B cell (primary cell): ENCODE data around the gene FBXL16. TPM values are rescaled to one million over a fixed set of nuclear protein-coding genes. Genes with fewer than 3 reads are reported as not detected.

Source experiments
- ATAC-seq: fragments of 200-7000 bp; cut with Tn5 transposase; one replicate; pipeline ENCODE4 v1.10.0; 2021; ENCODE audit warnings: low read depth, mild to moderate bottlenecking, moderate number of reproducible peaks, moderate library complexity
- CTCF ChIA-PET: fragments of 350-600 bp; sonication (Branson Sonifier 250); formaldehyde crosslinking; loops from one replicate; lab custom pipeline; 2021; ENCODE audit warnings: antibody characterized with exemption, inconsistent platforms; lab: Charles Lee
- POLR2A ChIA-PET: fragments of 350-600 bp; sonication (Branson Sonifier 250); formaldehyde crosslinking; loops from one replicate; lab custom pipeline; 2021; ENCODE audit warnings: antibody characterized with exemption; lab: Charles Lee
- DNase-seq: peaks from one replicate; pipeline ENCODE4 v3.0.0; 2013
- H2AFZ ChIP-seq: 2 replicates; pipeline ENCODE4 v1.6.1; 2012; ENCODE audit warnings: mild to moderate bottlenecking, low read depth, low read length; ENCODE audit not compliant: insufficient read depth, poor library complexity, severe bottlenecking
- H3K27ac ChIP-seq, 2 donors: 1 replicate in 1 of 2; 2 replicates in 1 of 2; pipeline ENCODE4 v1.5.1; 2012 to 2013; ENCODE audit warnings: low read length in 2 of 2, mild to moderate bottlenecking in 2 of 2, moderate library complexity in 1 of 2
- H3K27me3 ChIP-seq, 4 experiments: fragments of 200-600 bp in 1 of 4; sonication (generic) in 1 of 4; replicated peaks in 1 of 4; 1 replicate in 2 of 4; 2 replicates in 2 of 4; pipeline versions ENCODE4 v1.6.1 to v1.7.0; 2013 to 2016; ENCODE audit warnings: low read length in 3 of 4, mild to moderate bottlenecking in 2 of 4, mixed read lengths in 1 of 4, moderate library complexity in 1 of 4; ENCODE audit not compliant: insufficient read depth in 4 of 4, control insufficient read depth in 3 of 4; ENCODE audit errors: control extremely low read depth in 1 of 4
- H3K36me3 ChIP-seq, 2 experiments: replicated peaks in 1 of 2; 1 replicate in 1 of 2; 2 replicates in 1 of 2; pipeline versions ENCODE4 v1.6.1 to v1.7.1; 2013; ENCODE audit warnings: low read length in 1 of 2; ENCODE audit not compliant: insufficient read depth in 2 of 2, control insufficient read depth in 1 of 2; ENCODE audit errors: control extremely low read depth in 1 of 2, extremely low read depth in 1 of 2
- H3K4me1 ChIP-seq, 2 donors: fragments of 200-600 bp in 1 of 2; sonication (generic) in 1 of 2; 1 replicate in 1 of 2; 2 replicates in 1 of 2; pipeline versions ENCODE4 v1.5.1 to v1.6.1; 2013 to 2017; ENCODE audit warnings: low read length in 2 of 2; ENCODE audit not compliant: control insufficient read depth in 2 of 2, insufficient read depth in 2 of 2
- H3K4me2 ChIP-seq: replicated peaks from 2 replicates; pipeline ENCODE3; 2012; ENCODE audit warnings: mild to moderate bottlenecking, low read depth, low read length; ENCODE audit not compliant: poor library complexity, severe bottlenecking
- H3K4me3 ChIP-seq, 5 experiments: fragments of 200-600 bp in 1 of 5; sonication (generic) in 1 of 5; 1 replicate in 3 of 5; 2 replicates in 2 of 5; pipeline versions ENCODE4 v1.5.1 to v1.7.0; 2011 to 2016; ENCODE audit warnings: low read length in 4 of 5, mild to moderate bottlenecking in 4 of 5, low read depth in 2 of 5, control low read depth in 1 of 5, moderate library complexity in 1 of 5; ENCODE audit not compliant: insufficient read depth in 1 of 5; ENCODE audit errors: control extremely low read depth in 1 of 5, extremely low read depth in 1 of 5
- H3K79me2 ChIP-seq: fragments of 200-600 bp; sonication (generic); one replicate; pipeline ENCODE4 v1.6.0; 2016; ENCODE audit warnings: low read length; ENCODE audit not compliant: control insufficient read depth, insufficient read depth
- H3K9ac ChIP-seq: fragments of 200-600 bp; sonication (generic); 2 replicates; pipeline ENCODE4 v1.6.1; 2017; ENCODE audit warnings: mild to moderate bottlenecking, low read length, moderate library complexity
- H3K9me3 ChIP-seq, 3 donors: one replicate each; pipeline versions ENCODE4 v1.6.1 to v1.7.1; 2013; ENCODE audit warnings: low read length in 2 of 3; ENCODE audit not compliant: control insufficient read depth in 2 of 3, insufficient read depth in 1 of 3; ENCODE audit errors: control extremely low read depth in 1 of 3
- H4K20me1 ChIP-seq: 2 replicates; pipeline ENCODE4 v1.6.0; 2012; ENCODE audit warnings: mild to moderate bottlenecking, low read length; ENCODE audit not compliant: insufficient read depth, control insufficient read depth, poor library complexity, severe bottlenecking
- H3K27ac Mint-ChIP-seq: one replicate; pipeline ENCODE4 v1.8.0; 2021; ENCODE audit warnings: mixed read lengths
- H3K27me3 Mint-ChIP-seq: one replicate; pipeline ENCODE4 v1.8.0; 2021; ENCODE audit warnings: mixed read lengths
- H3K4me1 Mint-ChIP-seq: one replicate; pipeline ENCODE4 v1.8.0; 2021; ENCODE audit warnings: mixed read lengths
- H3K4me3 Mint-ChIP-seq: one replicate; pipeline ENCODE4 v1.8.0; 2021; ENCODE audit warnings: mixed read lengths
- H3K9me3 Mint-ChIP-seq: one replicate; pipeline ENCODE4 v1.8.0; 2022; ENCODE audit warnings: mixed read lengths; ENCODE audit not compliant: insufficient read depth
- EZH2 ChIP-seq: IDR thresholded peaks from 2 replicates; pipeline ENCODE4 v1.6.1; 2012; ENCODE audit warnings: borderline replicate concordance, low read depth, mild to moderate bottlenecking, moderate library complexity, low read length; ENCODE audit not compliant: insufficient read depth, poor library complexity, severe bottlenecking
- WGBS: methylation state at CpG from one replicate; pipeline ENCODE4 v1.1.5; 2013; ENCODE audit warnings: missing lambda C conversion rate; ENCODE audit not compliant: insufficient coverage; 5-methylcytosine and 5-hydroxymethylcytosine counted together
- intact Hi-C: fragments of 100-400 bp; cut with micrococcal nuclease; formaldehyde crosslinking; loops from one replicate; pipeline ENCODE4 v1.10.0; 2022
- polyA plus RNA-seq: library from polyadenylated mRNA; depleted of rRNA; stranded (reverse); fragments of >200 nt; gene quantifications from 2 replicates; pipeline ENCODE4 v1.2.3, GENCODE V29; 2012
- total RNA-seq, 2 donors: library from RNA; stranded (reverse); fragments of 120-200 nt in 1 of 2; gene quantifications; 1 replicate in 1 of 2; 2 replicates in 1 of 2; pipeline versions ENCODE4 v1.2.3 to v1.2.4, GENCODE V29; 2013 to 2022
- TF ChIP-seq, protein P1 (sequence below): fragments of 200-600 bp; IDR thresholded peaks from one replicate; pipeline ENCODE4 v1.8.0; 2022; ENCODE audit warnings: antibody characterized with exemption, mild to moderate bottlenecking

FBXL16 gene
- total and polyA plus RNA-seq, 2 donors (not counting 1 experiment from before 2014, with no cell fraction given), result 2.2 to 5.8 TPM

DNA sequence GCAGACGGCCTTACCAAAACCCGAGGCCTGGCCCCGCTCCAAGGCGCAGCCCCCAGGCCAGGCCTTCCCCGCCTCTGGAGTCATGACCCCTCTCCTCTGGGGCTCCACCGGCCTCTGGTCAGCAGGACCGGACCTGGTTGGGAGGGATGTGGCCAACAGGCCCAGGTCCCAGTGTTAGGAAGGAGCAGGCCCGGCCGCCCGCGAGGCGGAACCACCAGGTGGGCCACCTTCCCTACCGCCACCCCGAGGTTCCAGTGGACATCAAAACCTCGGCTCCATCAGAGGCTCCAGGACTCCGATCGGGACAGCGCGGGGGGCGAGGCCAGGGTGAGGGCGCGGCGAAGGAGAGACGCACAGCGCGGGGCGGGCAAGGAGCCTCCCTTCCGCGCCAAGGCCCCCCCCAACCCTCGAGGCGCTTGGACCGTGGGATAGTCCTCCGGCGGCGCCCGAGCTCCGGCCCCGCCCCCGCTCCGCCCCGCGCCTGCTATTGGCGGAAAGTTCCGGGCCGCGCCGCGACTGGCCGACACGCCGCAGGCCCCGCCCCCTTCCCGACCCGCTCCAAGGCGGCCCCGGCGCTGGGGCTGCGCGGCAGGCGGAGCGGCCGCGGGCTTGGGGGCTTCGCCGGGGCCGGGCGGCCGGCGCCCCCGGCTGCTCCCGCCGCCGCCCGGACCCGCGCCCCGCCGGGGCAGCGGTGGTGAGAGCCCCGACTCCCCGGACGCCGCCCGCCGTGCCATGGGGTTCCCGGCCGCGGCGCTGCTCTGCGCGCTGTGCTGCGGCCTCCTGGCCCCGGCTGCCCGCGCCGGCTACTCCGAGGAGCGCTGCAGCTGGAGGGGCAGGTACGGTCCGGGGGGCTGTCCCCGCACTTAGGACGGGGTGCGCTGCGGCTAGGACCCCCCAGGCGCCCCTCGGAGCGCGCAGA, 9.2 kb upstream of the FBXL16 start, which contains the start of gene METRN:
Gene METRN (plus strand): TSS at position 561 of the 919 bp plus-strand sequence. CDS start 172 bp downstream, at position 733.
- no peaks in the 10 kb centered on the region for H3K9me3 Mint-ChIP-seq
- POLR2A ChIA-PET, result interaction anchor here (1.4 to 2.1 kb wide), 2 partner anchors 11 to 26 kb away, joined by 4 to 11 read pairs; partner anchors contain the start of genes CCDC78 and CIAO3
- Histone ChIP-seq H4K20me1 (peaks cover 11% of the 10 kb centered on the region), H2AFZ (peak within 1 kb of the TSS; percentile 77), H3K27ac (no peak within 1 kb of the TSS), H3K27me3 (peaks cover 0 to 44% (median 17%) of the 10 kb centered on the region in 4 experiments), H3K36me3 (no peaks in the 10 kb centered on the region), H3K4me3 (peak within 1 kb of the TSS in 4 of 5 experiments; percentile 8 to 61 (median 54)), H3K4me1 (peaks cover 15 to 25% of the 10 kb centered on the region in 2 donors), H3K9me3 (peaks cover 0 to 15% (median 0%) of the 10 kb centered on the region in 3 donors), H3K4me2 (peak within 1 kb of the TSS; percentile 95), H3K9ac (peak within 1 kb of the TSS; percentile 61), H3K79me2 (no peaks in the 10 kb centered on the region)
- CTCF ChIA-PET, result interaction anchor here (0.9 to 7.6 kb wide), 6 partner anchors 11 to 70 kb away, joined by 3 to 94 read pairs (median 15); partner anchors contain the start of genes CHTF18, CIAO3, HAGHL and RPUSD1
- 5% methylated on average over 107 of the region's 108 CpGs for WGBS
- intact Hi-C loops, result loop anchor here (5.0 kb wide), 1 partner anchor 257 kb away; the partner anchor contains the start of gene LMF1
- ATAC-seq (peak; percentile 91), DNase-seq (peak; percentile 88)
- H3K4me1 Mint-ChIP-seq, result peaks cover 8% of the 10 kb centered on the region
- no peak for TF ChIP-seq EZH2
- H3K4me3 Mint-ChIP-seq, result peak within 1 kb of the TSS; percentile 72
- no peak within 1 kb of the TSS for H3K27ac Mint-ChIP-seq
- peaks cover 10% of the 10 kb centered on the region for H3K27me3 Mint-ChIP-seq

DNA sequence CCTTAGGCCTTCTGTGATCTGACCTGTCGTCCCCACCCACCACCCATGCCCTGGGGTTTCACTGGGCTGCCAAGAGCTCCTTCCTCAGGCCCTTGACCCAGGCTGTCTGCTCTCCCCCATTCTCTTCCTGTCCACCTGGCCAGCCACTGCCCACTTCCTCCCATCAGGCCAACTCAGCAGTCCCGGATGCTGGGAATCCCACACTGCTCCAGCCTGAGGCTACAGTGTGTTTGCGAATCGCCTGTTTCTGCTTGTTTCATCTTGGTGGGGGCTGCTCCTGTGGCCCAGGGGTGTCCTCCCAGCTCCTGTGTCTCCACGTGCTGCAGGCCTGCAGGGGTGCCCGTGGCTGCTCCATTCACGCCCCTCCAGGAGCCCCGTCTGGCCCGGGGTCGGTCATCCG, 8.5 kb upstream of the FBXL16 start:
- H3K9ac ChIP-seq, result no peak overlapping the region
- peaks cover 13% of the 10 kb centered on the region for H3K27me3 Mint-ChIP-seq
- peaks cover 11% of the 10 kb centered on the region for H4K20me1 ChIP-seq
- ChIA-PET POLR2A (no interaction called here), CTCF (interaction anchor here (0.8 to 7.6 kb wide), 7 partner anchors 9 to 135 kb away, joined by 3 to 94 read pairs (median 9); partner anchors contain the start of genes CHTF18, CIAO3, HAGHL and RPUSD1)
- peaks cover 0 to 15% (median 0%) of the 10 kb centered on the region in 3 donors for H3K9me3 ChIP-seq
- WGBS, result 66% methylated on average over 11 of the region's 11 CpGs
- H3K79me2 ChIP-seq, result no peaks in the 10 kb centered on the region
- no peaks in the 10 kb centered on the region for H3K36me3 ChIP-seq
- TF ChIP-seq EZH2, result no peak
- TF ChIP-seq, protein P1, sequence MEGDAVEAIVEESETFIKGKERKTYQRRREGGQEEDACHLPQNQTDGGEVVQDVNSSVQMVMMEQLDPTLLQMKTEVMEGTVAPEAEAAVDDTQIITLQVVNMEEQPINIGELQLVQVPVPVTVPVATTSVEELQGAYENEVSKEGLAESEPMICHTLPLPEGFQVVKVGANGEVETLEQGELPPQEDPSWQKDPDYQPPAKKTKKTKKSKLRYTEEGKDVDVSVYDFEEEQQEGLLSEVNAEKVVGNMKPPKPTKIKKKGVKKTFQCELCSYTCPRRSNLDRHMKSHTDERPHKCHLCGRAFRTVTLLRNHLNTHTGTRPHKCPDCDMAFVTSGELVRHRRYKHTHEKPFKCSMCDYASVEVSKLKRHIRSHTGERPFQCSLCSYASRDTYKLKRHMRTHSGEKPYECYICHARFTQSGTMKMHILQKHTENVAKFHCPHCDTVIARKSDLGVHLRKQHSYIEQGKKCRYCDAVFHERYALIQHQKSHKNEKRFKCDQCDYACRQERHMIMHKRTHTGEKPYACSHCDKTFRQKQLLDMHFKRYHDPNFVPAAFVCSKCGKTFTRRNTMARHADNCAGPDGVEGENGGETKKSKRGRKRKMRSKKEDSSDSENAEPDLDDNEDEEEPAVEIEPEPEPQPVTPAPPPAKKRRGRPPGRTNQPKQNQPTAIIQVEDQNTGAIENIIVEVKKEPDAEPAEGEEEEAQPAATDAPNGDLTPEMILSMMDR, result no peak
- peak overlapping the region; percentile 95 for H3K4me2 ChIP-seq
- H3K27me3 ChIP-seq, result peaks cover 0 to 51% (median 22%) of the 10 kb centered on the region in 4 experiments
- peaks cover 5% of the 10 kb centered on the region for H3K4me1 Mint-ChIP-seq
- intact Hi-C loops, result no loop called here
- peaks cover 12 to 20% of the 10 kb centered on the region in 2 donors for H3K4me1 ChIP-seq
- no peak overlapping the region for H3K4me3 ChIP-seq
- no peaks in the 10 kb centered on the region for H3K9me3 Mint-ChIP-seq
- ATAC-seq (no peak), DNase-seq (no peak)
- H3K27ac Mint-ChIP-seq, result no peak overlapping the region
- peak overlapping the region; percentile 54 for H3K4me3 Mint-ChIP-seq
- no peak overlapping the region for H2AFZ ChIP-seq
- H3K27ac ChIP-seq, result no peak overlapping the region
